Measurements from ENCODE around the gene FBXL16. TPM values are rescaled to one million over a fixed set of nuclear protein-coding genes. Genes with fewer than 3 reads are reported as not detected.
"Not testable (repeated sequence)": the region's sequence is repeated elsewhere in the genome, so short reads cannot be mapped to it uniquely, and the experiment has no call there.

FBXL16 gene
- total RNA-seq, 1 experiment from 2014 or later: 1.3 TPM

DNA sequence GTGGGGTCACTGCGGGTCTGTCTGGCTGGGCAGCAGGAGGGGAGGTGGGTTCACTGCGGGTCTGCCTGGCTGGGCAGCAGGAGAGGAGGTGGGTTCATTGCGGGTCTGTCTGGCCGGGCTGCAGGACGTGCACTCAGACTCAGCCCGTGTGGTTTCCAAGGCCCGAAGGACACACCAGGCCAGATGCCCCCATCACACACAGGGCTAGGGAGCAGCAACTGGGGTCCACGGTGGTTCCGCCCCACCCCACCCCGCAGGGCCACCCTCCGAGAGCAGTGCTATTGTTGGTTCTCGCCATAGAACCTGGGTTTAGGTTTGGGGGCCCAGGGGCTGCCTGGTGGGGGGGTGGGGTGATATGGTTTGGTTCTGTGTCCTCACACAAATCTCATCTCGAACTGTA, 41.0 kb upstream of the FBXL16 start:
- TF ChIP-seq, protein P1, sequence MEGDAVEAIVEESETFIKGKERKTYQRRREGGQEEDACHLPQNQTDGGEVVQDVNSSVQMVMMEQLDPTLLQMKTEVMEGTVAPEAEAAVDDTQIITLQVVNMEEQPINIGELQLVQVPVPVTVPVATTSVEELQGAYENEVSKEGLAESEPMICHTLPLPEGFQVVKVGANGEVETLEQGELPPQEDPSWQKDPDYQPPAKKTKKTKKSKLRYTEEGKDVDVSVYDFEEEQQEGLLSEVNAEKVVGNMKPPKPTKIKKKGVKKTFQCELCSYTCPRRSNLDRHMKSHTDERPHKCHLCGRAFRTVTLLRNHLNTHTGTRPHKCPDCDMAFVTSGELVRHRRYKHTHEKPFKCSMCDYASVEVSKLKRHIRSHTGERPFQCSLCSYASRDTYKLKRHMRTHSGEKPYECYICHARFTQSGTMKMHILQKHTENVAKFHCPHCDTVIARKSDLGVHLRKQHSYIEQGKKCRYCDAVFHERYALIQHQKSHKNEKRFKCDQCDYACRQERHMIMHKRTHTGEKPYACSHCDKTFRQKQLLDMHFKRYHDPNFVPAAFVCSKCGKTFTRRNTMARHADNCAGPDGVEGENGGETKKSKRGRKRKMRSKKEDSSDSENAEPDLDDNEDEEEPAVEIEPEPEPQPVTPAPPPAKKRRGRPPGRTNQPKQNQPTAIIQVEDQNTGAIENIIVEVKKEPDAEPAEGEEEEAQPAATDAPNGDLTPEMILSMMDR (IDR thresholded peaks at IDR 0.05; ENCODE audit: unreplicated experiment): no peak
- Mint-ChIP-seq H3K9me3 (ENCODE audit: low read depth, unreplicated experiment) (no peaks in the 10 kb centered on the region), H3K4me3 (ENCODE audit: low read depth, unreplicated experiment) (no peak overlapping the region), H3K27ac (ENCODE audit: unreplicated experiment) (no peak overlapping the region), H3K4me1 (ENCODE audit: low read depth, unreplicated experiment) (peaks cover under 1% of the 10 kb centered on the region), H3K36me3 (ENCODE audit: insufficient read depth, unreplicated experiment) (peaks cover 19% of the 10 kb centered on the region), H3K27me3 (ENCODE audit: unreplicated experiment) (peaks cover 29% of the 10 kb centered on the region)
- no peak for DNase-seq
- CTCF ChIA-PET: interaction anchor here (0.5 kb wide), 1 partner anchor 27 kb away, joined by 3 read pairs; no protein-coding TSS in a partner anchor
- intact Hi-C loops (cut with micrococcal nuclease; ENCODE audit: unreplicated experiment): no loop called here
- no TSS peak for BruUV-seq (replicated peaks)

DNA sequence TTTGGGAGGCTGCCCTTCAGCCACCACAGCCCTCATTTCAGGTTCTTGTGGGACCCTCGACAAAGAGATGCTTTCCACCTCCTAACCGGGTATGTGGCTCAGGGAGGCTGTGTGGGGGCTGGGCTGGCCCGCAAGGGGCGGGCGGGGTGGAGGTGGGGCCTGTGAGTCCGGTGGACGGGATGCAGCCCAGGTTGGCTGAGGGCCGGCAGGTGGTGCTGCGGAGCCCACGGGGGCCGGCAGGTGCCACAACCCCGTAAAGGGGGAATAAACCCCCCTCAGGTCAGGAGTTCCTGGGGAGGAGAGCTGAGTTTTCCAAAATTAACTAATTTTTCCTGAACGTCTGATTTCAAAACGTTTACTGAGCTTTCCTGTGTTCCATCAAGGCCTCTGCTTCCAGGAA, 40.1 kb upstream of the FBXL16 start:
- TF ChIP-seq, protein P1 (IDR thresholded peaks at IDR 0.05; ENCODE audit: unreplicated experiment): peak; percentile 81
- BruUV-seq (replicated peaks): no TSS peak
- CTCF ChIA-PET: interaction anchor here (1.3 kb wide), 1 partner anchor 15 kb away, joined by 4 read pairs; the partner anchor contains the start of gene MSLN

DNA sequence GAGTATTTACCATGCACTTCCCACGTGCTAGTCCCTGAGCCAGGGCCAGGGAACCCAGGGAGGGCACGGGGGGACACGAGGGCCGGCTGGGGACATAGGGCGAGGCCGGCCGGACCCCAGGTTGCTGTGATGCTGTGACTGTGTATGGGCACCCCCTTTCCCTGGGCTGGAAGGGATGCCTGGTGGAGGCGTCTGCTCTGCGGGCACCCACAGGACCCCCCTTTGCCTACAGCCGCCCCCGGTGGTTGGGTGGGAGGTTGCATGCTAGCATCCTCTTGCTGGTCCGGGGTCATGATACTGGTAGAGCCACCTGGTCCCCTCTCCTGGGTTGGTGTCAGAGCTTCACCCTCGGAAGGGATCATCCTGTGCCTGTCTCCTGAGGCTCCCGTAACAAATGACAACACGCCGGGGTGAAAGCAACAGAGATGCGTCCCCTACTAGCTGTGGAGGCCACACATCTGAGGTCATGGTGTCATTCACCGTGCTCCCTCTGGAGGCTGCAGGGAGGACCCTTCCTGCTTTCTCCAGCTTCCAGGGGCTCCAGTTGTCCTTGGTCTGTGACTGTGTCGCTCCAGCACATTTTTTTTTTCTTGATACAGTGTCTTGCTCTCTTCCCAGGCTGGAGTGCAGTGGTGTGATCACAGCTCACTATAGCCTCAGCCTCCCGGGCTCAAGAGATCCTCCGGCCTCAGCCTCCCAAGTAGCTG, 38.3 kb upstream of the FBXL16 start:
- BruUV-seq (replicated peaks): no TSS peak
- Mint-ChIP-seq H3K27ac (ENCODE audit: unreplicated experiment) (no peak overlapping the region), H3K9me3 (ENCODE audit: low read depth, unreplicated experiment) (no peaks in the 10 kb centered on the region), H3K4me3 (ENCODE audit: low read depth, unreplicated experiment) (no peak overlapping the region), H3K27me3 (ENCODE audit: unreplicated experiment) (peaks cover 14% of the 10 kb centered on the region), H3K4me1 (ENCODE audit: low read depth, unreplicated experiment) (no peaks in the 10 kb centered on the region), H3K36me3 (ENCODE audit: insufficient read depth, unreplicated experiment) (peaks cover 46% of the 10 kb centered on the region)
- TF ChIP-seq, protein P1 (IDR thresholded peaks at IDR 0.05; ENCODE audit: unreplicated experiment): peak; percentile 14
- CTCF ChIA-PET: no interaction called here
- intact Hi-C loops (cut with micrococcal nuclease; ENCODE audit: unreplicated experiment): no loop called here
- no peak for DNase-seq

More for the DNA sequence above, 40.1 kb upstream of the FBXL16 start:
- intact Hi-C loops (cut with micrococcal nuclease; ENCODE audit: unreplicated experiment): no loop called here
- Mint-ChIP-seq H3K9me3 (ENCODE audit: low read depth, unreplicated experiment) (no peaks in the 10 kb centered on the region), H3K36me3 (ENCODE audit: insufficient read depth, unreplicated experiment) (peaks cover 28% of the 10 kb centered on the region), H3K4me3 (ENCODE audit: low read depth, unreplicated experiment) (no peak overlapping the region), H3K4me1 (ENCODE audit: low read depth, unreplicated experiment) (no peaks in the 10 kb centered on the region), H3K27ac (ENCODE audit: unreplicated experiment) (no peak overlapping the region), H3K27me3 (ENCODE audit: unreplicated experiment) (peaks cover 20% of the 10 kb centered on the region)
- DNase-seq: peak; percentile 74

- H3K27me3 Mint-ChIP-seq (ENCODE audit: unreplicated experiment); DNase-seq; H3K4me3 Mint-ChIP-seq (ENCODE audit: low read depth, unreplicated experiment); intact Hi-C loops (cut with micrococcal nuclease; ENCODE audit: unreplicated experiment); H3K27ac Mint-ChIP-seq (ENCODE audit: unreplicated experiment); H3K4me1 Mint-ChIP-seq (ENCODE audit: low read depth, unreplicated experiment); CTCF ChIA-PET; BruUV-seq (replicated peaks); H3K9me3 Mint-ChIP-seq (ENCODE audit: low read depth, unreplicated experiment): not testable (repeated sequence)
- H3K36me3 Mint-ChIP-seq (ENCODE audit: insufficient read depth, unreplicated experiment): peaks cover 52% of the 10 kb centered on the region
Observed at GRCh38 chr16:742894-743293, 37.3 kb upstream of the FBXL16 start.

All from Calu3 (cell line).